ENCODE measurements around the gene RAB7A. TPM values are rescaled to one million over a fixed set of nuclear protein-coding genes. Genes with fewer than 3 reads are reported as not detected.
"Not testable (repeated sequence)": the region's sequence is repeated elsewhere in the genome, so short reads cannot be mapped to it uniquely, and the experiment has no call there.

The RAB7A gene
- total RNA-seq, 4 donors from 2014 or later: 120 to 154 (median 133) TPM

DNA sequence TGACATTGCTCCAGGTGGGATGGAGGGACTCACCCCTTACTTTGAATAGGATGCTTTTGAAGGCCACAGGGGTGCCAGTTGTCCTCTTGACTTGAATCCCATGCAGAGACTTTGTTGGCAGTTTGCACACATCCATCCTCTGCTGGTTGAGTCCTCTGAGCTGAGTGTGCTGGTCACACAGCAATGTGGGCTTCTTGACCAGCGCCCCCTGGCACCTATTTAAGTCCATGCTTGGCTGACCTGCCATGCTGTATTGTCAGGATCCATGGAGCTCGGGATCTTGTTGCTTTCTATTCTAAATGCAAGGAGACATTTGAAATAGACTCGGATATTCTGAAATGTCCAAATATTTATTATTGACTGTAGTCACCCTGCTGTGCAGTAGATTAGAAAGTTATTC is 19.8 kb downstream of the RAB7A start:
- Histone ChIP-seq H3K9me3 (no peaks in the 10 kb centered on the region), H3K4me1 (peaks cover 9% of the 10 kb centered on the region), H3K27ac (no peak overlapping the region), H3K36me3 (peaks cover 22% of the 10 kb centered on the region), H3K4me3 (no peak overlapping the region), H3K27me3 (no peaks in the 10 kb centered on the region)
- 96% methylated on average over 3 of the region's 3 CpGs for WGBS
- DNase-seq (ENCODE audit: low spot score in 2 of 2): no peak
- TF ChIP-seq POLR2A (IDR thresholded peaks at IDR 0.05) (no peak), EP300 (IDR thresholded peaks at IDR 0.05) (no peak), POLR2AphosphoS5 (IDR thresholded peaks at IDR 0.05) (no peak)
- TF ChIP-seq, protein P1, sequence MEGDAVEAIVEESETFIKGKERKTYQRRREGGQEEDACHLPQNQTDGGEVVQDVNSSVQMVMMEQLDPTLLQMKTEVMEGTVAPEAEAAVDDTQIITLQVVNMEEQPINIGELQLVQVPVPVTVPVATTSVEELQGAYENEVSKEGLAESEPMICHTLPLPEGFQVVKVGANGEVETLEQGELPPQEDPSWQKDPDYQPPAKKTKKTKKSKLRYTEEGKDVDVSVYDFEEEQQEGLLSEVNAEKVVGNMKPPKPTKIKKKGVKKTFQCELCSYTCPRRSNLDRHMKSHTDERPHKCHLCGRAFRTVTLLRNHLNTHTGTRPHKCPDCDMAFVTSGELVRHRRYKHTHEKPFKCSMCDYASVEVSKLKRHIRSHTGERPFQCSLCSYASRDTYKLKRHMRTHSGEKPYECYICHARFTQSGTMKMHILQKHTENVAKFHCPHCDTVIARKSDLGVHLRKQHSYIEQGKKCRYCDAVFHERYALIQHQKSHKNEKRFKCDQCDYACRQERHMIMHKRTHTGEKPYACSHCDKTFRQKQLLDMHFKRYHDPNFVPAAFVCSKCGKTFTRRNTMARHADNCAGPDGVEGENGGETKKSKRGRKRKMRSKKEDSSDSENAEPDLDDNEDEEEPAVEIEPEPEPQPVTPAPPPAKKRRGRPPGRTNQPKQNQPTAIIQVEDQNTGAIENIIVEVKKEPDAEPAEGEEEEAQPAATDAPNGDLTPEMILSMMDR (IDR thresholded peaks at IDR 0.05): no peak

DNA sequence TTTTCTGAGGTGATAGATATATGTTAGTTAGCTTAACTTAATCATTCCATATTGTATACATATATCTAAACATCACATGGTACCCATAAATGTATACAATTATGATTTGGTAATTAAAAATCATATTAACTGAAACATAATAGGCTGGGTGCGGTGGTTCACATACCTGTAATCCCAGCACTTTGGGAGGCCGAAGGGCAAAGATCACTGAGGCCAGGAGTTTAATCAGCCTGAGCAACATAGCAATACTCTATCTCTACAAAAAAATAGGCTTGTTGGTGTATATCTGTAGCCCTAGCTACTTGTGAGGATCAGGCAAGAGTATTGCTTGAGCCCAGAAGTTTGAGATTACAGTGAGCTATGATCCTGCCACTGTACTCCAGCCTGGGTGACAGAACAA is 20.9 kb downstream of the RAB7A start:
- H3K9me3 ChIP-seq: no peaks in the 10 kb centered on the region
- TF ChIP-seq EP300 (IDR thresholded peaks at IDR 0.05) (no peak), POLR2A (IDR thresholded peaks at IDR 0.05) (no peak), POLR2AphosphoS5 (IDR thresholded peaks at IDR 0.05) (no peak)
- TF ChIP-seq, protein P1 (IDR thresholded peaks at IDR 0.05): no peak
- H3K27ac ChIP-seq: no peak overlapping the region
- H3K4me3 ChIP-seq: no peak overlapping the region
- H3K4me1 ChIP-seq: peaks cover 11% of the 10 kb centered on the region
- H3K27me3 ChIP-seq: no peaks in the 10 kb centered on the region
- 89% methylated on average over 2 of the region's 2 CpGs for WGBS
- H3K36me3 ChIP-seq: peaks cover 22% of the 10 kb centered on the region
- DNase-seq (ENCODE audit: low spot score in 2 of 2): no peak

DNA sequence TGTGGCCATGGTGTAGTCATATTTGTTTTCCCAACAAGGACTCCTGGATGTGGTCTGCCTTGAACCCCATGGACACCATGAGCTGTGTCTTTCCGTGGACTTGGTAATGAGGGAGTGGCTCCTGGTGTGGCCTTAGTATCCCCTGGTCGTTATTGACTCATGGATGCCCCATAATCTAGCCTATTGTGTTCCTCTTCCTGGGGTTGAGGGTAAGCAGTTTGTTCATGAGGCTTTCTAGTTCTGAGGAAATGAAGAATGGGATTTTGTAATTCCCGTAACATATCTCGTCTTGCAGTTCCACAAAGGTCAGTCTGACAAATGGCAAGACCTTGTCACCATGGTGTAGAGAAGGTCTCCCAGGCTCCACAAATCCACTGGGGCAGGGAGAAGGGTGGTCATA is 22.6 kb downstream of the RAB7A start:
- no peak overlapping the region for H3K27ac ChIP-seq
- peaks cover 12% of the 10 kb centered on the region for H3K36me3 ChIP-seq
- no peaks in the 10 kb centered on the region for H3K9me3 ChIP-seq
- no peaks in the 10 kb centered on the region for H3K27me3 ChIP-seq
- TF ChIP-seq EP300 (IDR thresholded peaks at IDR 0.05) (no peak), POLR2AphosphoS5 (IDR thresholded peaks at IDR 0.05) (no peak), POLR2A (IDR thresholded peaks at IDR 0.05) (no peak)
- TF ChIP-seq, protein P1 (IDR thresholded peaks at IDR 0.05): no peak
- peaks cover 17% of the 10 kb centered on the region for H3K4me1 ChIP-seq
- DNase-seq (ENCODE audit: low spot score in 2 of 2): no peak
- 94% methylated on average over 4 of the region's 4 CpGs for WGBS
- no peak overlapping the region for H3K4me3 ChIP-seq

DNA sequence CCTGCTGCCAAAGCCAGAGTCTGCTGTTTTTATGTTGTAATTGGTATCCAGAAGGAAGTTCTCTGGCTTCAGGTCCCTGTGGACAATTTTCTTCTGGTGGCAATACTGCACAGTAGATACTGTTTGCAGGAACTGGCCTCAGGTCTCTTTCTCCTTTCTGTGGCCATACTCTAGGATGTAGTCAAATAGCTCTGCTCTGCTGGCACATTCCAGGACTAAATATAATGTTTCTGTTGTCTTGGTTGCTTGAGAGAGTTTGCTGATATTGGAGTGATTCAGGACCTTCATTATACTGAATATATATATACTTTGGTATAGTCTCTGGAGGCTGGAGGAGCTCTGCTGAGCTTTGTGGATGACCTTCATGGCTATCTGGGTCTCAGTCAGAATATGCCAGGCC is 23.1 kb downstream of the RAB7A start:
- TF ChIP-seq POLR2AphosphoS5 (IDR thresholded peaks at IDR 0.05) (no peak), POLR2A (IDR thresholded peaks at IDR 0.05) (no peak), EP300 (IDR thresholded peaks at IDR 0.05) (no peak)
- TF ChIP-seq, protein P1 (IDR thresholded peaks at IDR 0.05): no peak
- Histone ChIP-seq H3K4me3 (no peak overlapping the region), H3K27ac (no peak overlapping the region), H3K4me1 (peaks cover 17% of the 10 kb centered on the region), H3K36me3 (peaks cover 8% of the 10 kb centered on the region), H3K27me3 (no peaks in the 10 kb centered on the region), H3K9me3 (no peaks in the 10 kb centered on the region)
- DNase-seq (ENCODE audit: low spot score in 2 of 2): no peak

DNA sequence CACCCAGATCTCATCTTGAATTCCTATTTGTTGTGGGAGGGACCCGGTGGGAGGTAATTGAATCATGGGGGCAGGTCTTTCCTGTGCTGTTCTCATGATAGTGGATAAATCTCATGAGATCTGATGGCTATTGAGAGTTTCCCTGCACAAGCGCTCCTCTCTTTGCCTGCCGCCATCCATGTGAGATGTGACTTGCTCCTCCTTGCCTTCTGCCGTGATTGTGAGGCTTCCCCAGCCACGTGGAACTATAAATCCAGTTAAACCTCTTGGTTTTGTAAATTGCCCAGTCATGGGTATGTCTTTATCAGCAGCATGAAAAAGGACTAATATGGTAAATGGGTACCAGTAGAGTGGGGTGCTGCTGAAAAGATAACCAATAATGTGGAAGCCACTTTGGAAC is 23.6 kb downstream of the RAB7A start:
- H3K36me3 ChIP-seq; H3K4me3 ChIP-seq; DNase-seq (ENCODE audit: low spot score in 2 of 2); H3K27me3 ChIP-seq; H3K9me3 ChIP-seq; H3K27ac ChIP-seq: not testable (repeated sequence)
- 91% methylated on average over 5 of the region's 5 CpGs for WGBS
- H3K4me1 ChIP-seq: peaks cover 17% of the 10 kb centered on the region

DNA sequence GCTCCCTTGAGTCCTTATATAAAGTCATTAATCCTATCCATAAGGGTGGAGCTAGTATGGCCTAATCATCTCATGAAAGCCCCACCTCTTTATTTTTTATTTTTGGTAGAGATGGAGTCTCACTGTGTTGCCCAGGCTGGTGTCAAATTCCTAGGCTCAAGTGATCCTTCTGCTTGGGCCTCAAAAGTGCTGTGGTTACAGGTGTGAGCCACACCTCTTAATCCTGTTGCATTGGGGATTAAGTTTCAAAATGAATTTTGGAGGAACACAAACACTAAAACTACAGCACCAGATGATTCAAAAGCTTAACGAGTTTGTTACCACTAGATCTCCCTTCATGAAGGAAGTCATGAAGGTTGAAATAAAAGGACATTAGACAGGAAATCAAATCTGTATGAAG is 27.7 kb downstream of the RAB7A start:
- no peak for TF ChIP-seq EP300 (IDR thresholded peaks at IDR 0.05)
- TF ChIP-seq POLR2AphosphoS5 (IDR thresholded peaks at IDR 0.05): no peak
- TF ChIP-seq, protein P1 (IDR thresholded peaks at IDR 0.05): no peak
- TF ChIP-seq POLR2A (IDR thresholded peaks at IDR 0.05): no peak
- DNase-seq (ENCODE audit: low spot score in 2 of 2): no peak
- Histone ChIP-seq H3K4me1 (peaks cover 19% of the 10 kb centered on the region), H3K27ac (no peak overlapping the region), H3K9me3 (no peaks in the 10 kb centered on the region), H3K36me3 (no peaks in the 10 kb centered on the region), H3K4me3 (no peak overlapping the region), H3K27me3 (no peaks in the 10 kb centered on the region)
- 86% methylated on average over 1 of the region's 1 CpG for WGBS
